Adrenal gland (tissue), 5 donors: ENCODE measurements around the gene SPTLC1.

Source experiments
- CTCF ChIP-seq, 6 experiments: fragments of 450-650 bp in 4 of 6; fragments of 200-600 bp in 2 of 6; sonication (generic) in 1 of 6; IDR thresholded peaks; 1 replicate in 5 of 6; 2 replicates in 1 of 6; pipeline versions ENCODE4 v1.5.1 to v1.8.0; 2016 to 2021; ENCODE audit warnings: antibody characterized with exemption in 6 of 6, mild to moderate bottlenecking in 2 of 6, moderate library complexity in 1 of 6
- POLR2A ChIP-seq, 2 donors: fragments of 450-650 bp; IDR thresholded peaks; one replicate each; pipeline ENCODE4 v1.6.1; 2017; ENCODE audit warnings: antibody characterized with exemption in 2 of 2, mild to moderate bottlenecking in 2 of 2, moderate library complexity in 1 of 2
- donor health status: DM: no; HTN: no; CAD: no.

- no peak for TF ChIP-seq CTCF (IDR thresholded peaks at IDR 0.05)
- TF ChIP-seq POLR2A (IDR thresholded peaks at IDR 0.05), result no peak
Measured at GRCh38 chr9:92146610-92147009, 31.4 kb upstream of the SPTLC1 start.
